ENCODE measurements around the gene AGRN.

DNA sequence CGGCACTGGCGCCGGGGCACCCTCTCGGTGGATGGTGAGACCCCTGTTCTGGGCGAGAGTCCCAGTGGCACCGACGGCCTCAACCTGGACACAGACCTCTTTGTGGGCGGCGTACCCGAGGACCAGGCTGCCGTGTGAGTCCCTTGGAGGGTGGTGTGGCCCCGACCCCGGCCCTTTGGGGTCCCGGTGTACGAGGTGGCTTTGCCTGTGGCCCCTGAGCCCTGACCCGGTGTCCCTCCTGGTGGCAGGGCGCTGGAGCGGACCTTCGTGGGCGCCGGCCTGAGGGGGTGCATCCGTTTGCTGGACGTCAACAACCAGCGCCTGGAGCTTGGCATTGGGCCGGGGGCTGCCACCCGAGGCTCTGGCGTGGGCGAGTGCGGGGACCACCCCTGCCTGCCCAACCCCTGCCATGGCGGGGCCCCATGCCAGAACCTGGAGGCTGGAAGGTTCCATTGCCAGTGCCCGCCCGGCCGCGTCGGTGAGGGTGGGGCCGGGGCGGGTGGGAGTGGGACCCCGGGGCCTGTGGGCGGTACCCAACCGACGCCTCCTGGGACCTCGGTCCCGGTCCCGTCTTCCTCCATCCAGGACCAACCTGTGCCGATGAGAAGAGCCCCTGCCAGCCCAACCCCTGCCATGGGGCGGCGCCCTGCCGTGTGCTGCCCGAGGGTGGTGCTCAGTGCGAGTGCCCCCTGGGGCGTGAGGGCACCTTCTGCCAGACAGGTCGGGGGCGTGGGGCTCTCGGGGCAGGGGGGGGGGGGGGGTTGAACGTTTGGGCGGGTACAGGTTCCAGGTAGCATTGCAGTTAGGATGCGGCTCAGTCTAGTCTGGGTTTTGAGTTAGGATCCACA lies 29.6 kb downstream of the AGRN start:
- TF ChIP-seq, protein P1, sequence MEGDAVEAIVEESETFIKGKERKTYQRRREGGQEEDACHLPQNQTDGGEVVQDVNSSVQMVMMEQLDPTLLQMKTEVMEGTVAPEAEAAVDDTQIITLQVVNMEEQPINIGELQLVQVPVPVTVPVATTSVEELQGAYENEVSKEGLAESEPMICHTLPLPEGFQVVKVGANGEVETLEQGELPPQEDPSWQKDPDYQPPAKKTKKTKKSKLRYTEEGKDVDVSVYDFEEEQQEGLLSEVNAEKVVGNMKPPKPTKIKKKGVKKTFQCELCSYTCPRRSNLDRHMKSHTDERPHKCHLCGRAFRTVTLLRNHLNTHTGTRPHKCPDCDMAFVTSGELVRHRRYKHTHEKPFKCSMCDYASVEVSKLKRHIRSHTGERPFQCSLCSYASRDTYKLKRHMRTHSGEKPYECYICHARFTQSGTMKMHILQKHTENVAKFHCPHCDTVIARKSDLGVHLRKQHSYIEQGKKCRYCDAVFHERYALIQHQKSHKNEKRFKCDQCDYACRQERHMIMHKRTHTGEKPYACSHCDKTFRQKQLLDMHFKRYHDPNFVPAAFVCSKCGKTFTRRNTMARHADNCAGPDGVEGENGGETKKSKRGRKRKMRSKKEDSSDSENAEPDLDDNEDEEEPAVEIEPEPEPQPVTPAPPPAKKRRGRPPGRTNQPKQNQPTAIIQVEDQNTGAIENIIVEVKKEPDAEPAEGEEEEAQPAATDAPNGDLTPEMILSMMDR (IDR thresholded peaks at IDR 0.05) = no peak
- no peak for TF ChIP-seq POLR2A (IDR thresholded peaks at IDR 0.05)
- TF ChIP-seq EP300 (IDR thresholded peaks at IDR 0.05) = no peak
